ENCODE results near the gene ITGA3. TPM values are rescaled to one million over a fixed set of nuclear protein-coding genes. Genes with fewer than 3 reads are reported as not detected.
"Not testable (repeated sequence)": the region's sequence is repeated elsewhere in the genome, so short reads cannot be mapped to it uniquely, and the experiment has no call there.

ITGA3 gene
- total RNA-seq, 1 donor = 35.1 TPM

DNA sequence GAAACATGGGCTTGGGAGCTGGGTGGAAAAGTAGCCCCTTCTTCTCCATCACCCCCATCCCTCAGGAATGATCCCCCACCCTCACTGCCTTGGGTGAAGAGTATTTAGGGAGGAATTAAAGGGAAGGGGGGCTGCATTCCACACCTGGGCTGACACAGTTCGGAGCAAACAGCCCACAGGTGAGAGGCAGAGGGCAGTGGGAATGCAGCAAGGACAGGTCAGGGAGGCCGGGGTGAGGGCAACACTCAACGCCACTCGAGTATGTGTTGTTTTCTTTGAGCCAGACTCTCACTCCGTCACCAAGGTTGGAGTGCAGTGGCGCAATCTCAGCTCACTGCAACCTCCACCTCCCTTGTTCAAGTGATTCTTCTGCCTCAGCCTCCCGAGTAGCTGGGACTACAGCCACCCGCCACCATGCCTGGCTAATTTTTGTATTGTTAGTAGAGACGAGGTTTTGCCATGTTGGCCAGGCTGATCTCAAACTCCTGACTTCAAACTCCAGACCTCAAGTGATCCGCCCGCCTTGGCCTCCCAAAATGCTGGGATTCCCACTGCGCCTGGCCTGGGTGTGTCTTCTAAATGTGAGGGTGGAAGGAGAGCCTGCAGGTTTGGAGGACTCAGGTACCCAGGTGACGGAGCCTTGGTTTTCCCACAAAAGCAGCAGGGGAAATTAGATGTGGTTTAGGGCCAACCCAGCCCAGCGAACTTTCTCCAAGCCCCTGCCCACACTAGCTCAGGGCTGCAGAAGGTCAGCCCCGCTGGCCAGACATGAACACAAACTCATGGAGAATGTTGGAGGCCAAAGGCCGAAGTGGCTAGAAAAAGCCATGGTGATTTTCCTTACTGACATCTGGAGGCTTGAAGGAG is 21.2 kb upstream of the ITGA3 start:
- H3K4me3 ChIP-seq (ENCODE audit: low read depth, low read length) = no peak overlapping the region
- TF ChIP-seq, protein P1, sequence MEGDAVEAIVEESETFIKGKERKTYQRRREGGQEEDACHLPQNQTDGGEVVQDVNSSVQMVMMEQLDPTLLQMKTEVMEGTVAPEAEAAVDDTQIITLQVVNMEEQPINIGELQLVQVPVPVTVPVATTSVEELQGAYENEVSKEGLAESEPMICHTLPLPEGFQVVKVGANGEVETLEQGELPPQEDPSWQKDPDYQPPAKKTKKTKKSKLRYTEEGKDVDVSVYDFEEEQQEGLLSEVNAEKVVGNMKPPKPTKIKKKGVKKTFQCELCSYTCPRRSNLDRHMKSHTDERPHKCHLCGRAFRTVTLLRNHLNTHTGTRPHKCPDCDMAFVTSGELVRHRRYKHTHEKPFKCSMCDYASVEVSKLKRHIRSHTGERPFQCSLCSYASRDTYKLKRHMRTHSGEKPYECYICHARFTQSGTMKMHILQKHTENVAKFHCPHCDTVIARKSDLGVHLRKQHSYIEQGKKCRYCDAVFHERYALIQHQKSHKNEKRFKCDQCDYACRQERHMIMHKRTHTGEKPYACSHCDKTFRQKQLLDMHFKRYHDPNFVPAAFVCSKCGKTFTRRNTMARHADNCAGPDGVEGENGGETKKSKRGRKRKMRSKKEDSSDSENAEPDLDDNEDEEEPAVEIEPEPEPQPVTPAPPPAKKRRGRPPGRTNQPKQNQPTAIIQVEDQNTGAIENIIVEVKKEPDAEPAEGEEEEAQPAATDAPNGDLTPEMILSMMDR (IDR thresholded peaks at IDR 0.05; ENCODE audit: insufficient read depth, low read length) = no peak
- DNase-seq (ENCODE audit: low read depth) = no peak

DNA sequence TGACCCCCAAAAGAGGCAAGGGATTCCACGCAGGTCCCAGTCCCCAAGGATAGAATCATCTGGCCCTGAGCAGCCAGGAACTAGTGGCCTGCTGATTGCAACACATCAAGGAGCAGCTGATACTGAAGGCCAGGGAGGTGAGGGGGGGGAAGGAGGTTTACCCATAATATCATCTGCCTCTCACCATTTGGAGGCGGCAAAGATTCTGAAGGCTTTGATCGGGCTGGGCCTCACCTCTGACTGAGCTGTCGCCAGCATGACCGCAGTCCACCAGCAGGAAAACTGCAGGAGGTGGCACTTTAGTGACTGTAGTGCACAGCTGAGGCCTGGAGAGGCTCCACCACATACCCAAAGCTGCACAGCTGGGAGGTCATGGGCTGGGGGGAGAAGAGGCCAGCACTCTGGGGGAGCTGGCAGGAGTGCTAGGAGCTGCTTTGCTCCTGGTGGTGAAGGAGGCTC is 20.5 kb upstream of the ITGA3 start:
- no peak overlapping the region for H3K4me3 ChIP-seq (ENCODE audit: low read depth, low read length)
- DNase-seq (ENCODE audit: low read depth) = no peak
- TF ChIP-seq, protein P1 (IDR thresholded peaks at IDR 0.05; ENCODE audit: insufficient read depth, low read length) = no peak

DNA sequence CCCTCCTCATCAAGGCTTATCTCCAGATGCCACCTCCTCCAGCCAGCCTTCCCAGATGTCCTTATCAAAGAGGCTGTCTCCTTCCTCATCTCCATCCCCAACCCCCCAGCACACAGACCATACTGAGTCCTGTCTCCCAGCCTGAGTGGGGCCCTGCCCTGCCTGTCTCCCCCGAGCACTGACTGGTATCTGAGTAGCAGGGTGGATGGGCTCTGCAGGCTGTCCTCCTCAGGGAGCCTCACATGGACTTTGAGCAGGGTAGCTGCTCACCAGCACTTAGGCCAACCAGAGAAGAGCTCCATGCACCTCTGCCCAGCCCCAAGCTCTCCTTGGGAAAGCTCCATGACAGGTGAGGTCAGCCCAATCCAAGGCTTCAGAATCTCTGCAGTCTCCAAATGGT is 20.0 kb upstream of the ITGA3 start:
- TF ChIP-seq, protein P1 (IDR thresholded peaks at IDR 0.05; ENCODE audit: insufficient read depth, low read length) = no peak
- DNase-seq (ENCODE audit: low read depth) = no peak
- H3K4me3 ChIP-seq (ENCODE audit: low read depth, low read length) = no peak overlapping the region

DNA sequence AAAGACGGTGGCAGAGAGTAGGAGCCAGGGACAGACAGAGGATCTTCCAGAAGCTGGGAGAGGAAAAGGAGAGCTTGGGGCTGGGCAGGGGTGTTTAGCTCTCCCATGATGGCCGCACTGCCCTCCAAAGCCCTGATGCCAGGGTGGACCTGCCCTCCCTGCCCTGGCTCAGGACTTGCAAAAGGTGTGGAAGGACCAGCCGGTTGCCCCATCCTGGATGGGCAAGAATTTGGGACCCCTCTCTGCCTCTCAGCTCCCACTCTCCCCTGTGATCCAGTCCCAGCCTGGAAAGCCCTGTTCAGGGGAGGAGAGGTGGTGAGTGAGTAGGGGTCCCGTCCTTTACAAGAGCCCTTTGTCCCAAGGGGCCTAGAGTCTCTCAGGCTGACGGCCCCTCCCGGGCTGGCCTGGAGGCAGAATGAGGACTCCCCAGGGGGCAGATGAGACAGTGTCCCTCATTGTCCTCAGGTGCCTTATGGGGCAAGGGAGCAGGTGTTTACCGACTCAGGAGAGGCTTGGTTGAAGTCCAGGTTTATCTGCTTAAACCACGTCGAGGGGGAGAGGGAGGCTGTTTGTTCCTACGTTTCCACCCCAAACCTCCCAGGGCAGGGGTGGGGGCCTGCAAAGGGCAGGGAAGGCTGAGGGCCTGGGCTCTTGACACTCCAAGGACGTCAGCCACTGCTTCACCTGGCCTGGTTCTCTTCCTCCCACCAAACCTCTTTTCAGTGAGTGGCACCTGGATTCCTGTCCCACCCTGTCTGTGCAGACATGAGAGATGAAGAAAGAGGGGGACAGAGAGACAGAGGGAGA is 19.3 kb upstream of the ITGA3 start:
- TF ChIP-seq, protein P1 (IDR thresholded peaks at IDR 0.05; ENCODE audit: insufficient read depth, low read length) = no peak

DNA sequence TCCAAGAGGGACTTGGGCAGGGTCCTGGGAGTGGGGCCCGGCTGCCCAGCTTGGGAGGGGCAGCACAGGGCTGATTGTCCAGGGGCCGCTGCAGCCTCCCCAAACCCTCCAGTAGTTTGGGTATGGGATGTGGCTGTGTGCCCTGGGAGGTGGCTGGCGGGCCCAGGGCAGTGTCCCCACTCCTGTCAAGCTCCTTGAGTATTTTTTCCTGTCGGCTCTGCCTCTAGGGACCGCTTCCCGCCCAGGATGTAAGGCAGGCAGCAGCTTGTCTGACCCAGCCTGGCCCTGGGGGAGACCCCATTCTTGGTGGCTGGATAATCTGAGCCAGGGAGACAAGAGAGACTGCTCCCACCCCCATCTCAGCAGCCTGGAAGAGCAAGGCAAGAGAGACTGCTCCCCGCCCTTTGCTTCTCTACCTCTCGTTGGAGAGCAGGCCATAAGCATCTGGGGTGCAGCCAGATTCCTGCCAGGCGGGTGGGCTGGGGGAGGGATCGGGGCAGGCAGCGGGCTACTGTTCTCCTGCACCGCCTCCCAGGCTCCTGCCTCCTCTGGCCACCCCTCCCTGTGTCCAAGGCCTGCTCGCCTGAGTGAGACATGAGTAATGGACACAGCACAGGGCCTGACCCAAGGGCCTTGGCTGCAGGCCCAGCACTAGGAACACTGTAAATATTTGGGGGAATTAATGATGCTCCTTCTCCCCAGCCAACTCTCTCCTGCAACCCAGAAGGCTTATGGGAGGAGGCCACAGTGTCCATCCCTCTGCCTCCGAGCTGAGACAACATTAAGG is 18.4 kb upstream of the ITGA3 start:
- DNase-seq (ENCODE audit: low read depth) = peak; percentile 83
- TF ChIP-seq, protein P1 (IDR thresholded peaks at IDR 0.05; ENCODE audit: insufficient read depth, low read length) = no peak
- no peak overlapping the region for H3K4me3 ChIP-seq (ENCODE audit: low read depth, low read length)

More for the DNA sequence above, 19.3 kb upstream of the ITGA3 start:
- no peak overlapping the region for H3K4me3 ChIP-seq (ENCODE audit: low read depth, low read length)
- DNase-seq (ENCODE audit: low read depth) = no peak

DNA sequence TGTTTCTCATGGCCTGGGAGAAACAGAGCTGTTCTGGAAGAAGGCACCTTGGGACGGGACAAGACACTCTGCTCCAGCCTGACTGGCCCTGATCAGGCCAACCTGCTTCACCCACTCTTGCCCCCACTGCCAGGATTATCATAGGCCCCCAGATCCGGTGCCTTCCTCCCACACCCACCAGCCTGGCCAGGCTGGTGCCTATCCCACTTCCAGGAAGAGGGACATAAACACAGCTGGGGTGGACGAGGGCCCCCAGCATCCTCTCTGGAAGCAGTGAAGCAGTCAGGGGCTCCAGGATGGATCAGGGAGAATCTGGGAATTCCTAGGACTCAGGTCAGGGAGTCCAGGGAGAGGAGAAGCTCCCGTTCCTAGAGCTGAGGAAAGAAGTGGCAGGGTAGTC is 16.9 kb upstream of the ITGA3 start:
- TF ChIP-seq, protein P1 (IDR thresholded peaks at IDR 0.05; ENCODE audit: insufficient read depth, low read length) = no peak
- no peak overlapping the region for H3K4me3 ChIP-seq (ENCODE audit: low read depth, low read length)
- no peak for DNase-seq (ENCODE audit: low read depth)

DNA sequence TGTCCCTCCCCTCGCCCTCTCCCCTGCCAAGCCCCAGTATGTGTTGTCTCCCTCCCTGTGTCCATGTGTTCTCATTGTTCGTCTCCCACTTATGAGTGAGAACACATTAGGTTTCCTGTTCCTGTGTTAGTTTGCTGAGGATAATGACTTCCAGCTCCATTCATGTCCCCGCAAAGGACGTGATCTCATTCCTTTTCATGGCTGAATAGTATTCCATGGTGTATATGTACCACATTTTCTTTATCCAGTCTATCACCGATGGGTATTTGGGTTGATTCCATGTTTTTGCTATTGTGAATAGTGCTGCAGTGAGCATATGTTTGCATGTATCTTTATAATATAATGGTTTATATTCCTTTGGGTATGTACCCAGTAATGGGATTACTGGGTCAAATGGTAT is 15.4 kb upstream of the ITGA3 start:
- not testable (repeated sequence) for H3K4me3 ChIP-seq (ENCODE audit: low read depth, low read length)

More for the DNA sequence above, 15.4 kb upstream of the ITGA3 start:
- not testable (repeated sequence) for DNase-seq (ENCODE audit: low read depth)

Measured in fibroblast of the aortic adventitia (primary cell).